ENCODE measurements around the gene C22orf23. TPM values are rescaled to one million over a fixed set of nuclear protein-coding genes. Genes with fewer than 3 reads are reported as not detected.
A peak's percentile ranks its signal among the peaks of the same experiment; 100 is the strongest.

Gene C22orf23
- total and polyA plus RNA-seq, 8 donors = 0.09 to 0.68 (median 0.27) TPM; not detected in 2

GRCh38 chr22:37991731-37992442, 38.5 kb upstream of the C22orf23 start:
- intact Hi-C loops (cut with DNase I) = no loop called here
- WGBS, 2 donors = 58 to 63% methylated on average over 6 of the region's 6 CpGs
- DNase-seq = no peak
- H3K4me1 ChIP-seq = peaks cover 0 to 3% (median 0%) of the 10 kb centered on the region in 3 donors
- H3K9me3 ChIP-seq = no peaks in the 10 kb centered on the region
- H3K27ac ChIP-seq = no peak overlapping the region
- no peaks in the 10 kb centered on the region for H3K27me3 ChIP-seq
- no peaks in the 10 kb centered on the region for H3K36me3 ChIP-seq
- peak in 2 of 4 donors; percentile 27 to 53 for ATAC-seq
- H3K4me3 ChIP-seq = no peak overlapping the region
- no peak for FAIRE-seq
- TF ChIP-seq CTCF (IDR thresholded peaks at IDR 0.05) = no peak

- ATAC-seq (no peak), FAIRE-seq (no peak), DNase-seq (no peak)
- no peaks in the 10 kb centered on the region for H3K27me3 ChIP-seq
- H3K9me3 ChIP-seq = no peaks in the 10 kb centered on the region
- 93 to 94% methylated on average over 7 of the region's 7 CpGs for WGBS, 2 donors
- H3K27ac ChIP-seq = no peak overlapping the region
- no peak overlapping the region for H3K4me3 ChIP-seq
- peaks cover 0 to 3% (median 0%) of the 10 kb centered on the region in 3 donors for H3K4me1 ChIP-seq
- intact Hi-C loops (cut with DNase I) = no loop called here
- H3K36me3 ChIP-seq = no peaks in the 10 kb centered on the region
- no peak for TF ChIP-seq CTCF (IDR thresholded peaks at IDR 0.05)
Observed at GRCh38 chr22:37990862-37991261, 37.5 kb upstream of the C22orf23 start.

GRCh38 chr22:37990301-37990700, 36.9 kb upstream of the C22orf23 start:
- no peaks in the 10 kb centered on the region for H3K27me3 ChIP-seq
- TF ChIP-seq CTCF (IDR thresholded peaks at IDR 0.05) = no peak
- intact Hi-C loops (cut with DNase I) = no loop called here
- H3K4me3 ChIP-seq = no peak overlapping the region
- DNase-seq (no peak), ATAC-seq (no peak), FAIRE-seq (no peak)
- peaks cover 0 to 3% (median 0%) of the 10 kb centered on the region in 3 donors for H3K4me1 ChIP-seq
- no peaks in the 10 kb centered on the region for H3K9me3 ChIP-seq
- WGBS, 2 donors = 71 to 72% methylated on average over 5 of the region's 5 CpGs
- H3K36me3 ChIP-seq = no peaks in the 10 kb centered on the region
- no peak overlapping the region for H3K27ac ChIP-seq

- no peak overlapping the region for H3K27ac ChIP-seq
- peaks cover 0 to 3% (median 0%) of the 10 kb centered on the region in 3 donors for H3K4me1 ChIP-seq
- H3K36me3 ChIP-seq = no peaks in the 10 kb centered on the region
- TF ChIP-seq CTCF (IDR thresholded peaks at IDR 0.05) = no peak
- 90 to 91% methylated on average over 14 of the region's 14 CpGs for WGBS, 2 donors
- FAIRE-seq (no peak), DNase-seq (no peak), ATAC-seq (no peak)
- intact Hi-C loops (cut with DNase I) = no loop called here
- H3K27me3 ChIP-seq = no peaks in the 10 kb centered on the region
- no peaks in the 10 kb centered on the region for H3K9me3 ChIP-seq
- H3K4me3 ChIP-seq = no peak overlapping the region
Observed at GRCh38 chr22:37989146-37990045, 36.0 kb upstream of the C22orf23 start.
